SIG-M5 treated with dmso at 0.1 percent for 504 hours (cell line): ENCODE results near the gene SLC44A3.

ENCODE experiments used
- DNase-seq: peaks from one replicate; lab custom pipeline; 2025; ENCODE audit not compliant: unreplicated experiment; lab: John Stamatoyannopoulos, UW

Gene SLC44A3, protein sequence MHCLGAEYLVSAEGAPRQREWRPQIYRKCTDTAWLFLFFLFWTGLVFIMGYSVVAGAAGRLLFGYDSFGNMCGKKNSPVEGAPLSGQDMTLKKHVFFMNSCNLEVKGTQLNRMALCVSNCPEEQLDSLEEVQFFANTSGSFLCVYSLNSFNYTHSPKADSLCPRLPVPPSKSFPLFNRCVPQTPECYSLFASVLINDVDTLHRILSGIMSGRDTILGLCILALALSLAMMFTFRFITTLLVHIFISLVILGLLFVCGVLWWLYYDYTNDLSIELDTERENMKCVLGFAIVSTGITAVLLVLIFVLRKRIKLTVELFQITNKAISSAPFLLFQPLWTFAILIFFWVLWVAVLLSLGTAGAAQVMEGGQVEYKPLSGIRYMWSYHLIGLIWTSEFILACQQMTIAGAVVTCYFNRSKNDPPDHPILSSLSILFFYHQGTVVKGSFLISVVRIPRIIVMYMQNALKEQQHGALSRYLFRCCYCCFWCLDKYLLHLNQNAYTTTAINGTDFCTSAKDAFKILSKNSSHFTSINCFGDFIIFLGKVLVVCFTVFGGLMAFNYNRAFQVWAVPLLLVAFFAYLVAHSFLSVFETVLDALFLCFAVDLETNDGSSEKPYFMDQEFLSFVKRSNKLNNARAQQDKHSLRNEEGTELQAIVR

DNA sequence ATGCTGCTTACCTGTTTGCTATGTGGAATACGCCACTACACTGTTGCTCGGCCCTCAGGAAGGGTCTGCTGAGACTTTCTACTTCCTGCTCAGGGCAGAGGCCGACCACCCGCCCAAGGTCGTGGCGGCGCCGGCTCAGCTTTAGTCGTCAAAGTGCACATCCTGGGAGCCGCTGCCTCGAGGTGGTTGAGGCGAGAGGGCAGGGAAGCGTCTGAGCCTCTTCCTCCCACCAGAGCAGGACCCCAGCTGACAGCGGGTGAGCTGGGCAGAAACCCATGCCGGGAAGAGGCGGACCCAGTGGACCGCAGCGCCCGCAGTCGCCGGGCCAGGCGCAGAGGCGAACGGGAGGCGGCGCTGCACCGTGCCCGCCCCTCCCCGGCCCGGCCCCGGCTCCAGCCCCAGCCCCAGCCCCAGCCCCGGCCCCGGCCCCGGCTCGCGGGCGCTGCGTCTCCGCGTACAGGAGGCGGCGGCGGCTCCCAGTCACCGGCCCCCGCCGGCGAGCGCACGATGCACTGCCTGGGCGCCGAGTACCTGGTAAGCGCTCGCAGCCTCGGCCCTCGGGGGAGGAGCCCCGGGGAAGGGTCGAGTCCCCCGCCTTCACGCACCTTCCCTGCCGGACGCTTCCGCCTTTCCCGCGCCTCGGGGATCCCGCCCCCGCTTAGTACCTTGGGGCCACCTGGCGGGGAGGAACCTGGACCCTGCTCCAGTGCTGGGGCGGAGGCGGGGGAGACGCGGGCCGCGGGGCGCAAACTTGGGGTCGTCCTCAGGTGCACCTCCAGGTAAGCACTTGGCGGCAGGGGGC, at the start of gene SLC44A3:
Gene SLC44A3 (plus strand): TSS at position 413 of the 802 bp plus-strand sequence. CDS start 95 bp downstream, at position 508.
- DNase-seq, result no peak

- DNase-seq, result peak; percentile 59
Observed at GRCh38 chr1:94772230-94772641, 47.9 kb upstream of the SLC44A3 start.

DNA sequence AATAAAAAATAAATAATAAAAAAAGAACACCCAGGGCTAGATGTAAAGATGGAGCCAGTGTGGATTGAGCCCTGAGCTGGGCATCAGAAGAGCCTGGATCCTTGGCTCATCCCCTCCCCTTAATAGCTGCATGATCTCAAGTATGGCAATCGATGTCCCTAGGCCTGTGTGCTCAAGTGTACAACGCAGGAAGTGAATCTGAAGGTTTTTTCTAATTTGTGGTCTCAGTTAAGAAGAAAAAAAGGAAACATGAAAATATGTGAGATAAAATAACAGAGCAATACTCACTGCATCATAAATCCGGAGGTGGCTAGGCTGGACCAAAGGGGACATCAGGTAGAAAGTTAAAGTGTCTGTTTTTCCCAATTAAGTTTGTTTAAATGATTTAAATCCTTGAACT, 47.3 kb upstream of the SLC44A3 start:
- DNase-seq, result no peak

DNA sequence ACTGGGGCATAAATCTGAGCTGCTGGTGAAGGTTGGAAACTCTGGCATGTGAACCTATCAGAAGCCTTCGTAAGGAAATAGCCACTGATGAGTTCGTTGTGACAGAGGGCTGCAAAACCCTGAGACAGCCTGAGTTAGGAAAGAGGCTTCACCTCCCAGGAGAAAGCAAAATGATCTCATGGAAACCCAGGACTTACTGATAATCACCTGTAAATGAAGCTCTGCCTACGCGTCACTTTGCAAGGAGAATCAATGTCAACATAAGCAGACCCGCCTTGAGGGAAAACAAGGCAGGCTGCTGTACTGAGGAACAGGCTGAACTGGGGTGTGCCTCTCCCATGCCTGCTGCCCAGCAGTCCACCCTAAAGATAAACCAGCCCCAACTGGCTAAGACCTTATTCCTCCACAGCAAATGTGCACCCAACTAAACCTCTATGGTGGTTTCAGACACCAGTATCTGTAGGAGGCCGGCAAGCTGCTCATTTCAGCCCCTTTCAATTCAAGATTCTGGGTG, 46.8 kb upstream of the SLC44A3 start:
- no peak for DNase-seq

DNA sequence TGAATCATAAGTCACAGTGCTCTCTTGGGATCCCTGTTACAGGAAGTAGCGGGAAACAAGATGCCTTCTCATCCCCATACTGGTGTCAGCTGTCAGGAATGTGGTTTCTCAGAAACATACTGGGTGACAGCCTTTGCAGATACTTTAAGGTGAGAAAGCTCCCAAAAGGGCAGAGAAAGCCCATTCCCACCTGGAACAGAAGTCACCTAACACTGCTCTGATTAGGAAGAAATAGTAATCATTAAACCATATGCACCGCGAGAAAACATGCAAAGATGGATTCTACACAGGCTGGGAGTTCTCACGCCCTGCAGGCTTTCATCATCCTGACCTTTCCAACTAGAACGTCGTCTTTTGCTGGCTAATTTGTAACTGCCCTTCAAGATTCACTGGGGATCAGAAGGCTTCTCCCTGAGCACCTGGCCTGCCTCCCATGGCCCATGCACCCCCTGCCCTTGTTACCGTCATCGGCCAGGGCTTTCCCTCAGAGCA, 46.2 kb upstream of the SLC44A3 start:
- DNase-seq, result no peak

GRCh38 chr1:94776474-94776873, 43.7 kb upstream of the SLC44A3 start:
- DNase-seq, result no peak

DNA sequence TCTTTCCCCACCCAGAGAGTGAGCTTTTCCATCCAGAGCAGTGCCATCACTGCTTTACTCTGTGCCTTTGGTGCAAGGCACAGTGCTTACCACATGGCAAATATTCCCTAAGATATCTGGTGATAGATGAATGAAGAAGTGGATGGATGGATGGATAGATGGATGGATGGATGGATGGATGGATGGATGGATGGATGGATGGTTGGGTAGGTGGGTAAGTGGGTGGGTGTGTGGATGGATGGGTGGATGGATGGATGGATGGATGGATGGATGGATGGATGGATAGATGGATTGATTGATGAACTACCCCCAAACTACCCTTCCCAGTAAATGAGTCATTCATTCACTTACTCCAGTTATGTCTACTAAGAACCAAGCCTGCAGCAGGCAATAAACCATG, 42.9 kb upstream of the SLC44A3 start:
- DNase-seq, result no peak

DNA sequence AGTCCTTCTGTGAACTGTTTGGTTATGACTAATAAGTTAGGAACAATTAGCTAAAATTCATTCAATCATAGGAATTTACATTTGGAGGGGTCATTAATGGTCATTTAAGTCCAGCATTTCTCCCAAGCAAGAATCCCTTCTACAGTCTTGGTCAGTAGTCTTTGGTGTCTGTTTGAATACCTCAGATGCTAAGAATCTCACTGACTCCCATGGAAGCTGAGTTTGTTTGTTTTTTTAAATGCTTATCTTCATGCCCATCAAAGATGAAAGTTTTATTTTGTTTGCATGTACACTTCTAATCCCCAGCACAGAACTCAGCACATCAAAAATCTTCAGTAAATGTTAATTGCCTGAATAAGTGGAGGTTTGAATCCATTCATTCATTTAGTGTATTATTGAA, 41.3 kb upstream of the SLC44A3 start:
- DNase-seq, result no peak

GRCh38 chr1:94783342-94784189, 36.6 kb upstream of the SLC44A3 start:
- DNase-seq, result no peak

DNA sequence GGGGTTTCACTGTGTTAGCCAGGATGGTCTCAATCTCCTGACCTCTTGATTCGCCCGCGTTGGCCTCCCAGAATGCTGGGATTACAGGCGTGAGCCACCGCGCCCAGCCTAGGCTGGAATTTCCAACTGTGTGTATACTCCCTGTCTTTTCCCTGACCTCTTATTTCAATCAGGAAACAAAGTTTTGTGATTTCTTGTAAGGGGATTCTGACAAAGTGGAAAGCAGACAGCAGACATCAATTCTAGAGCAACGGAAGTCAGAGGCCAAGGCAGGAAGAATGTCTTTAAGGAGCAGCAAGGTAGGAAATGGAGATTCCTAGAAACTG, 36.0 kb upstream of the SLC44A3 start:
- no peak for DNase-seq

DNA sequence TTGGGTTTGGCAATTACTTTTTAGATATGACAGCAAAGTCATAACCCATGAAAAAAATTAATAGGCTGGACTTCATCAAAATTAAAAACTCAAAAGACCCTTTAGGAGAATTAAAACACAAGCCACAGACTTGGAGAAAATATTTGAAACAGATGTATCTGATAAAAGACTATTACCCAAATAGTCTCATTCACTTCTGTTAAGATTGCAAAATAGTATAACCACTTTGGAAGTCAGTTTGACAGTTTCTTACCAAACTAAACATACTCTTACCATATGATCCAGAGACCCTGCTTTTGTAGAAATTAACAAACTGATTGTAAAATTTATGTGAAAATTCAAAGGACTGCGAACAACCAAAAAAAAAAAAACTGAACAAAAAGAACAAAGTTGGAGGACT, 32.5 kb upstream of the SLC44A3 start:
- DNase-seq, result peak; percentile 22

GRCh38 chr1:94790246-94790645, 29.9 kb upstream of the SLC44A3 start:
- no peak for DNase-seq

DNA sequence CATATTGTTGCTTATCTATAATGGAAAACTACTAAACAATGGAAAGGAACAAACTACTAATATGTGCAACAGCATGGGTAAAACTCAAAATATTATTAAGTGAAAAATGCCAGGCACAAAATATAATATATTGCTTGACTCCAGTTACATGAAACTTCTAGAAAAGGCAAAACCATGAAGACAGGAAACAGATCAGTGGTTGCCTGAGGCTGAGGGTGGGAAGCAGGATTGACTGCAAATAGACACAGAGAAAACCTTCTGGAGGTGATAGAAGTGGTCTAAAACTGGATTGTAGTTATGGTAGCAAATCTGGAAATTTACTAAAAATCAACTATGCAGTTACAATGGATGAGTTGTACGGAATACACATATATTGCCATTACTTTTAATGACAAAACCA, 29.5 kb upstream of the SLC44A3 start:
- DNase-seq, result no peak

DNA sequence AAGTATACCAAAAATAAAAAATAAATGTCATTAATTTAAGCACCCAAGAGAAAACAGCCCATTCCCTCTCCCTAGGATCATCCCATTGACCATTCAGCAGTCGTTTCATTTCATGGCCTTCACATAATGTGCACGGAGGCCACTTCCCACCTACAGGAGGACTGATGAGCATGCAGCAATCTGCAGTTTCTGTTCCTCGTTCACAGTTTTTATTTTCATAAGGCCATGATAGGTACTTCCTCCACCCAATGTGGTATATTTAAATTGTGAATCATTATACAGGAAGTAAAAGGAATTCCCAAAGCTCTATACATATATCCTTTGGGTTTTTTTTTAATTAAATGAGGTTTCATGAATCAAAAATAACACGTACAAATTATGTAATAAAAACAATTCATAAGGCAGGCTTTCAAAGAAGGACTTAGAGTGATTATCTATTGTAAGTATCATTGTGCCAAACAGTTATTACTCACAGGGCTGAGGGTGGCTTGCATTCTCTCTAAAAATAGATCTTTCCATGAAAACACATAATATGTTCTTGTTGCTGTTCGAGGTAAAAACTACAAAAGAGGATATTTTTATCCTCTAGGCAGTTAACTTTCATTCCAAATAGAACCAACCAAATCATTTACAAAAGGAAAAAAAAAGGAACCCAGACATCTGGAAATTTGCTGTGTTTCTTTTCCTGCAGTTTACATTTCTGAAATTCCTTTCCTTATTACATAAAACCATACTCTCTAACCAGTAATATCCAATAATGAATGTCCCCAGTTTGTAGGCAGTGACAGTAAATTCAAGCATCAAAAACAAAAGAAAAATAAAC, 27.5 kb upstream of the SLC44A3 start:
- DNase-seq, result peak; percentile 86

- DNase-seq, result peak; percentile 68
Observed at GRCh38 chr1:94793296-94793656, 26.9 kb upstream of the SLC44A3 start.

DNA sequence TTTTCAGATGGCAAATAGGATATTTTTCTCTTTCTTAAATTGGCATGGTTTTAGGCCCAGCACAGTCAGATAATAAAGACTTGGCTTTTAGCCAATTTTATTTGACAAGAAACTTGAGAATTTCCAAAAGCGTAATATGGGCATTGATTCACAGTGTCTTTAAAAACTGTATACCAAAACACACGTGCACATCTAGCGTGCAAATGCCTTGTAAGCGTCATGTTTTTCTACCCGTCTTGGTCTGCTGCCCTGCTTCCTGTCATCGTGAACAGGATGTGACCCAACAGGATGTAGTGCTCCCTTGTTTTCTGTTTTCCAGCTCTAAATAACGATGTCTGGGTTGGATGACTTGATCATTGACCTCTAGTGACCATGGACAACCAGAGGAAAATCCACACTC, 24.7 kb upstream of the SLC44A3 start:
- DNase-seq, result no peak

- DNase-seq, result no peak
Observed at GRCh38 chr1:94796266-94796665, 23.9 kb upstream of the SLC44A3 start.

DNA sequence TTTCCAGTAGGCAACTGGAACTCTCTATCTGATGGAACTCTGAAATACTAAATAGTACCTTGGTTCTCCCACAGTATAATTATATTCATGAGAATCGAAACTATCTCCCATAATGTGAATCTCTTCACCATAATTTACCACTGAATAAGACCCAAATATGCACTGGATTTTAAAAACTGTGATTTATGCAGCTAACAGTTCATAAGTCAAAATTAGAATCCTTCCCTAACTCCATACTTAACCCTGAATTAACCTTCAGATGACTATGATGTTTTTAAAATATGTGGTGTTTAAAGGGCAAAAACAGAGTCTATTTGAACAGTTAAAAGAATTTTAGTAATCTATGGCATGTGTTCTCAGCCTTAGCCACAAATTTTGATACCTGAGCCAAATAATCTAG, 22.9 kb upstream of the SLC44A3 start:
- DNase-seq, result no peak

GRCh38 chr1:94798054-94798453, 22.1 kb upstream of the SLC44A3 start:
- DNase-seq, result no peak

DNA sequence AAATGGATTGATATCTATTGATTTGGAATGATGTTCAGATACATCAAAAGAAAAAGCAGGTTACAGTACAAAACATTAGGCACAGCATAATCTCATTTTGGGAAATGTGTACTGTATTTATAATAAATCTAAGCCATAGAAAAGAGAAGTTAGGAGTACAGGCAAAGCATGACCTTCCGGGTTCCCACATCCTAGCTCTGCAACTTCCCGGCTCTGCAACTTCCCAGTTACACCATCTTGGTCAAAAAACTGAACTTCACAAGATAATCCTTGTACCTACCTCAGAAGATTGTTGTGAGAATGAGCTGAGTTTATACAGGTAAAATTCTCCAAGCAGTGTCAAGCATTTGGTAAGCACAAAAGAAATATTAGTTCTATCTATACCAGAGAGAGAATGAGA, 21.7 kb upstream of the SLC44A3 start:
- no peak for DNase-seq
